ENCODE results near the gene IRGQ.
"Not testable (repeated sequence)": the region's sequence is repeated elsewhere in the genome, so short reads cannot be mapped to it uniquely, and the experiment has no call there.

Gene IRGQ

GRCh38 chr19:43624933-43625332 lies 29.0 kb upstream of the IRGQ start:
- DNase-seq = no peak

- DNase-seq = no peak
These were observed 28.1 kb upstream of the IRGQ start for GRCh38 chr19:43623889-43624670.

GRCh38 chr19:43622956-43623355 lies 27.0 kb upstream of the IRGQ start:
- no peak for DNase-seq

GRCh38 chr19:43622070-43622469 lies 26.1 kb upstream of the IRGQ start:
- DNase-seq = no peak

- no peak for DNase-seq
These were observed 24.4 kb upstream of the IRGQ start for GRCh38 chr19:43620061-43621001.

- DNase-seq = peak; percentile 96
These were observed 23.5 kb upstream of the IRGQ start, which contains the start of gene ZNF428 for GRCh38 chr19:43619262-43620060. ZNF428 (minus strand) TSS chr19:43619629; CDS start chr19:43614304, 5,325 bp downstream.

GRCh38 chr19:43618921-43619261 lies 23.0 kb upstream of the IRGQ start:
- DNase-seq = peak; percentile 87

GRCh38 chr19:43616954-43617353 lies 21.0 kb upstream of the IRGQ start:
- no peak for DNase-seq

- DNase-seq = no peak
These were observed 20.4 kb upstream of the IRGQ start for GRCh38 chr19:43616306-43616705.

- DNase-seq = no peak
These were observed 16.4 kb upstream of the IRGQ start for GRCh38 chr19:43612374-43612773.

GRCh38 chr19:43611788-43612187 lies 15.9 kb upstream of the IRGQ start, which contains the start of gene SRRM5:
SRRM5 (plus strand) TSS chr19:43612088; CDS start chr19:43612122, 34 bp downstream.
- no peak for DNase-seq

- no peak for DNase-seq
These were observed 14.6 kb upstream of the IRGQ start for GRCh38 chr19:43610493-43610892.

- DNase-seq = no peak
These were observed 13.9 kb upstream of the IRGQ start for GRCh38 chr19:43609872-43610271.

- no peak for DNase-seq
These were observed 11.6 kb upstream of the IRGQ start for GRCh38 chr19:43607238-43608205.

GRCh38 chr19:43606569-43607229 lies 10.8 kb upstream of the IRGQ start:
- DNase-seq = peak; percentile 15

- peak; percentile 20 for DNase-seq
These were observed 10.1 kb upstream of the IRGQ start for GRCh38 chr19:43605875-43606568.

GRCh38 chr19:43600326-43600725 lies 4.4 kb upstream of the IRGQ start:
- not testable (repeated sequence) for DNase-seq

- DNase-seq = no peak
These were observed 3.8 kb upstream of the IRGQ start for GRCh38 chr19:43599635-43600295.

- no peak for DNase-seq
These were observed 2.7 kb upstream of the IRGQ start for GRCh38 chr19:43598445-43599240.
